HG02798 (cell line): ENCODE results near the gene HECA.
"Not testable (repeated sequence)": the region's sequence is repeated elsewhere in the genome, so short reads cannot be mapped to it uniquely, and the experiment has no call there.

Experiments used
- ATAC-seq: cut with Tn5 transposase; IDR thresholded peaks from one replicate; pipeline ENCODE4 v1.9.1; 2021; ENCODE audit warnings: mild to moderate bottlenecking; ENCODE audit not compliant: unreplicated experiment, poor library complexity

Gene HECA

DNA sequence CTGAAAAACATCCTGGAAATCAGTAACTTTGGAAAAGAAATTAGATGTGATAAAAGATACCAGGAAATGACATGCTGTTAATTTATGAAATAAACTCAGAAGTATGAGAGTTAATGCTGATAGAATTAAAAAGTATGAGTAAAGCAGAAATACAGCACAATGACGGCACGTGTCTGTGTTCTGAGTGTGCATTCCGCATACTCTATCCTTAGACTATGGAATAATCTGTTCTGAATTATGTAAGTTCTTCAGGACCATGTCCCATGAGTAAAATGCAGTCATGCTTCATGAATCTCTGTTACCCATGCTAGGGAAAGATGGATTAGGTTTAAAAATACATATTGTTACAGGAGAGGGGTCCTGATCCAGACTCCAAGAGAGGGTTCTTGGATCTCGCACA, 21.7 kb downstream of the HECA start:
- no peak for ATAC-seq

DNA sequence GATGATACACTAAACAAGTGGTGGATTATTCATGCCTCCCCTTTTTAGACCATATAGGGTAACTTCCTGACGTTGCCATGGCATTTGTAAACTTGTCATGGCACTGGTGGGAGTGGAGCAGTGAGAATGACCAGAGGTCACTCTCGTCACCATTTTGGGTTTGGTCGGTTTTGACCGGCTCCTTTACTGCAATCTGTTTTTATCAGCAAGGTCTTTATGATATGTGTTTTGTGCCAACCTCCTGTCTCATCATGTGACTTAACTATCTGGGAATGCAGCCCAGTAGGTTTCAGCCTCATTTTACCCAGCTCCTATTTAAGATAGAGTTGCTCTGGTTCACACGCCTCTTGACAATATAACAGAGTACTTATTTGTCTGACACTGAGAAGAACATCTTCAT, 22.2 kb downstream of the HECA start:
- not testable (repeated sequence) for ATAC-seq

DNA sequence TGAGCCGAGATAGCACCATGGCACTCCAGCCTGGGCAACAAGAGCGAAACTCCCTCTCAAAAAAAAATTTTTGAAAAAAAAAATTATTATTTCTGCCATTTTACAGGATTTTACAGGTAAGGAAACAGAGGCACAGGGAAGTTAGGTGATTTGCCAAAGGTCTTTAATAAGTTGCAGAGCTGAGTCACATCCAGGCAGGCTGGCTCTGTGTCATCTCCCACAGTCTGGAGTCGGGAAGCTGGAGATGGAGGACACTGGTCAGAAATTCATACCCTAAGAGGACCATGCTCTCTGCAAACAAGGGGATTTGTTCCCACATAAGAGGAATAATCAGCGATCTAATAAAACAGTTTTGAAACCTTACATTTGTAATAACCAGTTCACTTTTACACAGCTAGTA, 24.1 kb downstream of the HECA start:
- no peak for ATAC-seq

- ATAC-seq, result peak; percentile 26
These were observed 26.3 kb downstream of the HECA start for GRCh38 chr6:139161169-139161568.

DNA sequence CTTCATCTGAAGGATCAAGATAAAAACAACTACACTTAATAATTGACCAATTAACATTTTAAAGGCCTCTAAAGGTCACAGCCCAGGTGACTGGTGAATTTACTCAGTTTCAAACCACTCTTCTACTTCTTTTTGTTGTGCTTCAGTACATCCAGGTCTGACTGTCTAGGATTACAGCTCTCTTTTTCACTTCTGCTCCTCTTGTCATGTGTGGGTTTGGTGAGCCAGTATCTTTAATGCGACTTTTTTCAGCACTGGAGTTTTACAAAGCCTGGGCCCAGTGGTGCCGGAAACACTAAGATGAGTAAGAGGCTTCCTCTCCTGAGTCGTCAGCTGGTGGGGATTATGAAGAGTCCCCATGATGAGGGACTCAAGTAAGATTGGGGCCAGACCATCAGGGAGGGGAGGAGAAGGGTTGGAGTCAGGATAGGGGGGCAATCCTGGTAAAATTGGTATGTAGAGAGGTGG, 27.0 kb downstream of the HECA start:
- ATAC-seq, result peak; percentile 94

DNA sequence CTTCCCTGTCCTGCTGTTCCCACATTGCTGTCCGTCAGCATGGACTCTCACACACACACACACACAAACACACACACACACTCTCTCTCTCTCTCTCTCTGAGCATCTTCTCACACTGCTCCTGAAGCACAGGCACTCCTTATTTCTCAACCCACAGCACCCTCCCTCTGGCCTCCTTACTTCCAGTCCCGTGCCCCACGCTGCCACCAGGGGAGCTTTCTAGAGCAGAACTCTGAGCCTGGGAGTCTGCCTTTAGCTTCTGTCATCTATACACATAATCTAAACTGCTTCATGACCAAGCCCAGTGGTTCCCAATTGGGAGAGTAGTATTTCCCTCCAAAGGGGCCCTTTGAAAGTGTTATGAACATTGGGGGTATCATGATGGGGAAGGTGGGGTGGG, 29.1 kb downstream of the HECA start:
- ATAC-seq, result no peak

DNA sequence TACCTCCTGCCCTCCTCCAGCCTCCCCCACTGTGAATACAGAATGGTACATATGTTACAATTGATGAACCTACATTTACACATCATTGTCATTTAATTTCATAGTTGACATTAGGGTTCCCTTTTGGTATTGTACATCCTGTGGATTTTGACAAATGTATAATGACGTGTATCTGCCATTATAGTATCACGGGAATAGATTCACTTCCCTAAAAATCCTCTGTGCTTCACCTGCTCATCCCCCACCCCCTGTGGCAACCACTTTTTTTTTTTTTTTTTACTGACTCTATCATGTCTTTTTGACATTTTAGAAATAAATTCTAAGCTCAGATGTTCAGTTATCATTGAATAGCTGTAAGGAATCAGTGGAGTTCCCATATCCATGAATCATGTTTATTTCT, 30.4 kb downstream of the HECA start:
- ATAC-seq, result no peak

DNA sequence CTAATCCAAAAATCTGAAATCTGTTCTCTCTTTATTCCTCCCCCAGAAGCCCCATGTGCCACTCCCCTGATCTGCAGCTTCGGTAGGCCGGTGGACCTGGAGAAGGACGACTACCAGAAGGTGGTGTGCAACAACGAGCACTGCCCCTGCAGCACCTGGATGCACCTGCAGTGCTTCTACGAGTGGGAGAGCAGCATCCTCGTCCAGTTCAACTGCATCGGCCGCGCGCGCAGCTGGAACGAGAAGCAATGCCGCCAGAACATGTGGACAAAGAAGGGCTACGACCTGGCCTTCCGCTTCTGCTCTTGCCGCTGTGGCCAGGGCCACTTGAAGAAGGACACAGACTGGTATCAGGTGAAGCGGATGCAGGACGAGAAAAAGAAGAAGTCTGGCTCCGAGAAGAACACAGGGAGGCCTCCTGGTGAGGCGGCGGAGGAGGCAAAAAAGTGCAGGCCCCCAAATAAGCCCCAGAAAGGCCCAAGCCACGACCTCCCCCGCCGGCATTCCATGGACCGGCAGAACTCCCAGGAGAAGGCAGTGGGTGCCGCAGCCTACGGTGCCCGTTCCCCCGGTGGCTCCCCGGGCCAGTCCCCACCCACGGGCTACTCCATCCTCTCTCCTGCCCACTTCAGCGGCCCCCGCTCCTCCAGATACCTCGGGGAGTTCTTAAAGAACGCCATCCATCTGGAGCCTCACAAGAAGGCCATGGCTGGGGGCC, 31.5 kb downstream of the HECA start:
- no peak for ATAC-seq

DNA sequence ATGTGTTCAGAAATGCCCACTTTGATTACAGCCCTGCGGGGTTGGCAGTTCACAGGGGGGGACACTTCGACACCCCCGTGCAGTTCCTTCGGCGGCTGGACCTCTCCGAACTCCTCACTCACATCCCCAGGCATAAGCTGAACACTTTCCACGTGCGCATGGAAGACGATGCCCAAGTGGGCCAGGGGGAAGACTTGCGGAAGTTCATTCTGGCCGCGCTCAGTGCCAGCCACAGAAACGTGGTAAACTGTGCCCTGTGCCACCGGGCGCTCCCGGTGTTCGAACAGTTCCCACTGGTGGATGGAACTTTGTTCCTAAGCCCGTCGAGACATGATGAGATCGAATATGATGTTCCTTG, 32.1 kb downstream of the HECA start:
- no peak for ATAC-seq

DNA sequence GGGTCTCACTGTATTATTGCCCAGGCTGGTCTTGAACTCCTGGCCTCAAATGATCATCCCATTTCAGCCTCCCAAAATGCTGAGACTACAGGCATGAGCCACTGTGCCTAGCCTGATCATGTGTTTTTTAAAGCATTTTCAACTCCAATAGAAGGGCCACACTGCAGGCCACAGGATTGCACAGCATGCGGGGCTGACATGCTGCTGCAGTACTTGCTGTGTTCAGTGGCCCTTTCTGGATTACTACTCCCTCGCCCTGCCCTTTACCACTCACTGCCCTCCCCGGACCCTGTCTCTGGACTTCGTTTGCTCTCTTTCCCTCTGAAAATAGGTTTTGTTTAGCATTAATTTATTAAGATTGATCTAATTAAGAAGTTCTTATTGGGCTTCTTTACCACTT, 37.3 kb downstream of the HECA start:
- no peak for ATAC-seq

DNA sequence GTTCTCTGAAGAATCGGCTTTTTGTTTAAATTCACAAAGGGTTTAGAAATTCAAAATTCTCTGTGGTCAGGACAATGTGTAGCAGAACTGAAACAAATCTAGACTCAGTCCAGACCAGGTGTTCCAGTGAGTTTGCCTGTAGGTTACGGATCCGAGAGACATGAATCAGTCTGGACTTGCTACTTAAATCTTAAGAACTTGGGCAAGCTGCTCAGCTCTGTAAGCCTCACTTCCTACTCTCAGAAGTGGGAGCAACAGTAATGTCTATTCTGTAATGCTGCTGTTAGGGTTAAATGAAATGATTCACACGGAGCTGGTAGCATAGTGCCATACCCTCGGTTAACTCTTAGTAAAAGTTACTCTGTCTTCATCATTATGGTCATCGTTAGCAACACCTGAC, 37.7 kb downstream of the HECA start:
- ATAC-seq, result no peak

GRCh38 chr6:139173172-139173571, 38.3 kb downstream of the HECA start:
- ATAC-seq, result no peak

DNA sequence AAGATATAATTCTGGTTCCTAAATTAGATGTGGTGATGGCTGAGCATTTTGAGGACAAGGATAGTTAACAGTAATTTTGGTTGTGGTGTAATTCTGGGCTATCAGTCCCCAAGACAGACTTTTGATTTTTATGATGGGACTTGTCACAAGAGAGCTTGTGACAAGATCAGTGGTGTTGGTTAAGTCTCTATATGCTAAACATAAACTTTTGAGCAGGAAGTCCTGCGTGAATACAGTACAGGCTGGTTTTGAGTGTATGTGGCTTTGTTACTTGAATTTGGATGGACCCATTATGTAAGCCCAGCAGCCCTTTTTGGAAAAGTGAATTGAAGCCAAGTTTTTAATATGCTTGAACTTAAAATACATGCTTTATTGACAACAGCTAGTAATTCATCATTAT, 38.9 kb downstream of the HECA start:
- ATAC-seq, result no peak

- ATAC-seq, result no peak
These were observed 40.1 kb downstream of the HECA start for GRCh38 chr6:139174961-139175360.

DNA sequence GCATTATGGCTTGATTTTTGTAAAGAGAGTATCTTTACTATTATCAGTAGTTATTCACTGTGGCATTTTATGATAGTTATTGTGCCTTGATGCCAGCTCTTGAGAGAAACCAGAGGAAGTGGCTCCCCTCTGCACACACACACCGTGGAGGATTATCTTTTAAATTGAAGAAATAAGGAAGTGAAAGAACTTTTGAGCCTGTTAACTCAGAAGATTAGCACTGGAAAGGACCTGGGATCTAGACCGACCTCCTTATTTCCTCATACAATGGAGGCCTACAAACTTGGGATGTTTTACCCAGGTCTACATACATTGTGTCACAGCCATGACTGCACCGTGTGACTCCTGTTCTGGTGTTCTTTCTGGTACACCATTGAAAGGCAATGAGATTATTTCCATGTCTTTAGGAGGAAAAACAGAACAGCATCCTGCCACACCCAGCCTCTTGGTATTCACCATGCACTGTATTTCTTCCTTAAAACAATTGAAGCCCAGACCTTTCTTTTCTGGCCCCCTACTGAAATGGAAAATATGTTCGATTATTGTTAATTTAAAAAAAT, 40.6 kb downstream of the HECA start:
- no peak for ATAC-seq

DNA sequence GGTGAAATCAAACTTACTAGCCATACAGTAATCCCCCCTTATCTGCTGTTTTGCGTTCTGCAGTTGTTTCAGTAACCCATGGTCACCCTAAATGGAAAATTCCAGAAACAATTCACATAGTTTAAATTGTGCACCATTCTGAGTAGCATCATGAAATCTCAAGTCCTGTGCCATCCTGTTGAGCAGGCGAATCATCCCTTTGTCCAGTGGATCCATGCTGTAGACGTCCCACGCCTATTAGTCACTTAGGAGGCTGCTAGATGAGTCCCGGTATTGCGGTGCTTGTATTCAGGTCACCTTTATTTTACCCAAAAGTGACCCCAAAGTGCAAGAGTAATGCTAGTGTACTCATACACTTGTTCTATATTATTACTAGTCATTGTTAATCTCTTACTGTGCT, 46.4 kb downstream of the HECA start:
- no peak for ATAC-seq

DNA sequence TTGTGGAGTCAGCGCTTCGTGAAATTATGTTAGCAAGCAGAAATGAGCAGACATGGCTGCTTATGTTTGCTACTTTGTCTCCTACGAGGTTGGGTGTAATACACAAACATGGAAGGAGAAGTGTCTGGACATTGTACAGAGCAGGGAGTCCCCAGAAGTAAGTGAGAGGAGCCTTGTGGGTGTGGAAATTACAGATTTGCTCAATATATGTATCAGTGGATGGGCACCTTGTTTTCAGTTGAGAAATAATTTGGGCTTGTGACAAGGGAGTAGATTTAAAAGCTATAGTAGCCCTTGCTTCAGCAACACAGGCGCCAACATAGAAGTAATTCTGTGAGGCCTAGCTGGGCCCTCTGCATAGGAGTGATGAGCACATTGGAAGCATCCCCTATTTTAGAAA, 49.2 kb downstream of the HECA start:
- ATAC-seq, result no peak

DNA sequence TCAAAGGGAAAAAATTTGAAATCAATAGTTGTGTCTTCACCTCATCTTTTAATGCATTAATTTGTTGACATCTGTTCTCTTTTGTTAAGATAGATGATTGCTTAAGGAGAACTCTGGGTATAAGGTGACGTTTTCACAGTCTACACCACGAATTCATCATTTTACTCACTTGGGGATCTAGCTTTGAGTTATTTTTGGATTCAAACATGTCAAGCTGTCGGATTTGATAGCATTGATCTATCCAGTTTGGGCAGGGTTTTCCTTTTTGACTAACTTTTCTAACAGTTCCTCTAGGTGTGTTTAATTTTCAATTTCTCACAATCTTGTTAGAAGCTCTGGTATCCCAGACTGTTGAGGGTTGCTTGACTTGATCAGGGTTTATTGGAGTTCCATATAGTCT, 49.6 kb downstream of the HECA start:
- no peak for ATAC-seq

GRCh38 chr6:139186242-139186641, 51.4 kb downstream of the HECA start:
- ATAC-seq, result no peak

- ATAC-seq, result no peak
These were observed 51.8 kb downstream of the HECA start for GRCh38 chr6:139186692-139187091.

DNA sequence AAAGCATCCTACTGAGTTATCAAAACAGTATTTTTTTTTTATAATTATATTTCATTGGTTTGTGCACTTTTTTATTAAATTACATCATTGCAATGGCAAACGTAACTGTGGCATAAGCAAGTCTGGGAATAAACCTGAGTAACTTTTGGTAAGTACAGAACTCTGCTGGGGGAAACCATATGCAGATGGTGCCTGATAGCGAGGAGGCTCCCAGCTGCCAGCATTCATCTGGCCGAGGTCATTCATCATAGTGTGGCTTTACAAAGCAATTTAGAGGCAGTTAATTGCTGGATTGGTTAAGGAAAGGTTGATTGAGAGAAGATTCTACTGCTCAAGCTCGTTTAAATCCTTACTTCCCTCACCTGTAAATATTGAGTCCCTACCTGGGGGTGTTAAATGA, 52.6 kb downstream of the HECA start:
- no peak for ATAC-seq

DNA sequence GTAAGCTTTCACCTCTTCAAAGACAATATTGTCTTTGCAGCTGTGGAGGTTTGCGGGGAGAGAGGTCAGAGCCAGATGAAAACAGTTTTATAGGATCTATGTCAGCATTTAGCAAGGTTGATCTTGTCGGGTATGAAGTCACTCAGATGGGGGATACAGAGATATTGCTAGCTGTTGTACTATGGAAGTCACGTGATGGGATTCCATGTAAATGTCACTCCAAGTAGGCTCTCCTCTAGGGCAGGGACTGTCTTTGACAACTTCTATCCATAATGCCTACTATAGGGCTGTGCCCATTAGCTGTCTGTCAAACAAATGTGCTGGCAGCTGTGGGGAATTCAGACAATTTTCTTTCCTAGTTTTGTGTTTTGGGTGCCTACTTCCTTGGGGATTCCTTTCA, 54.8 kb downstream of the HECA start:
- no peak for ATAC-seq
